Heart right ventricle (tissue), 16 donors: ENCODE data around the gene TOGARAM2. TPM values are rescaled to one million over a fixed set of nuclear protein-coding genes. Genes with fewer than 3 reads are reported as not detected.

Source experiments
- ATAC-seq, 8 donors: fragments of 200-7000 bp; cut with Tn5 transposase; one replicate each; pipeline ENCODE4 v1.9.1; 2020; ENCODE audit warnings: mild to moderate bottlenecking in 8 of 8, moderate library complexity in 8 of 8, moderate number of reproducible peaks in 1 of 8
- DNase-seq, 2 donors: peaks; one replicate each; pipeline ENCODE4 v3.0.0-alpha.2; 2020
- H3K27ac ChIP-seq, 10 donors: fragments of 200-600 bp; sonication (generic) in 2 of 10; one replicate each; pipeline versions ENCODE4 v1.5.0 to v1.8.0; 2020 to 2022; ENCODE audit warnings: mild to moderate bottlenecking in 3 of 10
- H3K27me3 ChIP-seq, 7 donors: fragments of 200-600 bp; one replicate each; pipeline ENCODE4 v1.8.0; 2021 to 2022; ENCODE audit warnings: mild to moderate bottlenecking in 2 of 7
- H3K36me3 ChIP-seq, 9 donors: fragments of 200-600 bp; sonication (generic) in 1 of 9; one replicate each; pipeline versions ENCODE4 v1.5.0 to v1.8.0; 2020 to 2022; ENCODE audit warnings: mild to moderate bottlenecking in 2 of 9
- H3K4me1 ChIP-seq, 9 donors: fragments of 200-600 bp; sonication (generic) in 1 of 9; one replicate each; pipeline versions ENCODE4 v1.5.0 to v1.8.0; 2020 to 2022; ENCODE audit warnings: mild to moderate bottlenecking in 4 of 9
- H3K4me3 ChIP-seq, 10 donors: fragments of 200-600 bp; sonication (generic) in 2 of 10; one replicate each; pipeline versions ENCODE4 v1.5.0 to v1.8.0; 2020 to 2022; ENCODE audit warnings: mild to moderate bottlenecking in 7 of 10, moderate library complexity in 2 of 10
- H3K9me3 ChIP-seq, 11 donors: fragments of 200-600 bp in 10 of 11; sonication (generic) in 2 of 11; one replicate each; pipeline versions ENCODE4 v1.5.0 to v1.8.0; 2013 to 2022; ENCODE audit warnings: mild to moderate bottlenecking in 2 of 11, control low read depth in 1 of 11, moderate library complexity in 1 of 11
- WGBS, 2 donors: extraction: QIAGEN DNeasy Blood & Tissue Kit; methylation state at CpG; one replicate each; pipeline ENCODE4 v1.1.7; 2013; ENCODE audit warnings: inconsistent platforms in 1 of 2; 5-methylcytosine and 5-hydroxymethylcytosine counted together
- intact Hi-C, 10 donors: fragments of 100-400 bp; cut with DNase I; formaldehyde crosslinking; loops; one replicate each; pipeline versions ENCODE4 v1.11.1 to v1.14.2; 2022
- polyA plus RNA-seq, 2 donors: library from polyadenylated mRNA; stranded (reverse); fragments of 200-250 nt; gene quantifications; one replicate each; pipeline ENCODE4 v1.2.3, GENCODE V29; 2013
- total RNA-seq, 10 donors: library from RNA; stranded (reverse); fragmentation: NEBNext Ultra II Directional in 3 of 10; extraction: Animal tissue kit (Norgen Biotek cat#: 25700) in 3 of 10; gene quantifications; one replicate each; pipeline versions ENCODE4 v1.2.1 to v1.2.4, GENCODE V29; 2021 to 2023
- TF ChIP-seq, protein P1 (sequence below), 9 donors: fragments of 200-600 bp; sonication (generic) in 2 of 9; IDR thresholded peaks; one replicate each; pipeline versions ENCODE4 v1.5.0 to v1.8.0; 2021 to 2022; ENCODE audit warnings: antibody characterized with exemption in 9 of 9, mild to moderate bottlenecking in 5 of 9, moderate library complexity in 1 of 9
- donor health status: Arrhythmogenic right ventricular cardiomyopathy.
- donor health status: ischemic (EF 13 %, LVEDD 7.1; RV severe dilation, severe dysfunction).
- donor health status: healthy with polysubstance abuse.
- donor health status: DM: no; HTN: yes; CAD: no.
- donor health status: DM: no; HTN: no; CAD: no.
- donor health status: ischemic (EF 25% LVEDD 6.9; RV normal size, moderate dysfunction).
- donor health status: ischemic (EF 25% LVEDD 5.7; RV mildly dilated, moderate dysfunction).
- donor health status: healthy.
- donor health status: DM: yes; HTN: yes; CAD: no.
- donor health status: Ischemic cardiomyopathy.
- donor health status: ischemic (EF 35%, LVEDD 5.7; RV mildly dilated, moderate dysfunction).
- donor health status: nonischemic (EF 11% LVEDD 7.7; RV severe dilation, severe dysfunction).
- donor health status: DM: yes; HTN: yes; CAD: no.
- donor health status: PGD.
- donor health status: ischemic (EF 29% LVEDD 5.4; RV normal size, mild dysfunction).
- donor health status: nonischemic (EF 23%, LVEDD 6.1; RV moderate dilation, normal function).

TOGARAM2 gene
- total and polyA plus RNA-seq, 12 donors, result 1.4 to 68.3 (median 14.6) TPM

DNA sequence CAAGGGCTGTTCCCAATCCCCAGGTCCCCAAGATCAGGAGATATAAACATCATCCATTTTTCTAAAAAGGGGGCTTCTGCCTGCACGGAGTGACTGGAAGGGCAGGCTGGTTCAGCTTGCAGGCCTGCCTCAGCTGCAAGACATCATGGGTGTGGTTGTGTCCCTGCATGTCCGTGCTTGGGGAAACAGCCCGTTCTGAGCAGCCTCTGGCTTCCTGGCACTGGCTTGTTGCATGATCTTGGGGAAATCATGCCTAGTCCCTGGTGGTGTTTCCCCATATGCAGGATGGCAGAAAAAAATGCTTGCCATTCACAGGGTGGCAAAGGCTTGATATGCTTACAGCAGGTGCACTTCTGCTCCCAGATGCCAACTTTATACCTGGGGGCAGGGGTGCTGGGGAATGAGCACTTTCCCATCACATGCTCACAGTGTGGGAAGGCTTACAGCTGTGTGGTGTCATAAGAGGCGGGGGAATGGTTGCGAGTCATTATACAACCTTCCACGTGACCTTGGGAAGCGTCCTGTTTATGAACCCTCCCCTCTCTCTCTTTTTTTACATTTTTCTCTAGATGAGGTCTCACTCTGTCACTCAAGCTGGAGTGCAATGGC lies 86.0 kb downstream of the TOGARAM2 start:
- Histone ChIP-seq H3K36me3 (no peaks in the 10 kb centered on the region), H3K4me3 (no peak overlapping the region), H3K27ac (no peak overlapping the region), H3K4me1 (peaks cover 0 to 21% (median 7%) of the 10 kb centered on the region in 9 donors), H3K27me3 (peaks cover 0 to 7% (median 0%) of the 10 kb centered on the region in 7 donors), H3K9me3 (no peaks in the 10 kb centered on the region)
- TF ChIP-seq, protein P1, sequence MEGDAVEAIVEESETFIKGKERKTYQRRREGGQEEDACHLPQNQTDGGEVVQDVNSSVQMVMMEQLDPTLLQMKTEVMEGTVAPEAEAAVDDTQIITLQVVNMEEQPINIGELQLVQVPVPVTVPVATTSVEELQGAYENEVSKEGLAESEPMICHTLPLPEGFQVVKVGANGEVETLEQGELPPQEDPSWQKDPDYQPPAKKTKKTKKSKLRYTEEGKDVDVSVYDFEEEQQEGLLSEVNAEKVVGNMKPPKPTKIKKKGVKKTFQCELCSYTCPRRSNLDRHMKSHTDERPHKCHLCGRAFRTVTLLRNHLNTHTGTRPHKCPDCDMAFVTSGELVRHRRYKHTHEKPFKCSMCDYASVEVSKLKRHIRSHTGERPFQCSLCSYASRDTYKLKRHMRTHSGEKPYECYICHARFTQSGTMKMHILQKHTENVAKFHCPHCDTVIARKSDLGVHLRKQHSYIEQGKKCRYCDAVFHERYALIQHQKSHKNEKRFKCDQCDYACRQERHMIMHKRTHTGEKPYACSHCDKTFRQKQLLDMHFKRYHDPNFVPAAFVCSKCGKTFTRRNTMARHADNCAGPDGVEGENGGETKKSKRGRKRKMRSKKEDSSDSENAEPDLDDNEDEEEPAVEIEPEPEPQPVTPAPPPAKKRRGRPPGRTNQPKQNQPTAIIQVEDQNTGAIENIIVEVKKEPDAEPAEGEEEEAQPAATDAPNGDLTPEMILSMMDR (IDR thresholded peaks at IDR 0.05), result no peak
- WGBS, 2 donors, result 65 to 73% methylated on average over 7 of the region's 7 CpGs
- no peak for ATAC-seq
- intact Hi-C loops, result loop anchor here in 1 of 10 donors (5.0 kb wide), 1 partner anchor 50 kb away; the partner anchor contains the start of gene CLIP4
- DNase-seq, result no peak

DNA sequence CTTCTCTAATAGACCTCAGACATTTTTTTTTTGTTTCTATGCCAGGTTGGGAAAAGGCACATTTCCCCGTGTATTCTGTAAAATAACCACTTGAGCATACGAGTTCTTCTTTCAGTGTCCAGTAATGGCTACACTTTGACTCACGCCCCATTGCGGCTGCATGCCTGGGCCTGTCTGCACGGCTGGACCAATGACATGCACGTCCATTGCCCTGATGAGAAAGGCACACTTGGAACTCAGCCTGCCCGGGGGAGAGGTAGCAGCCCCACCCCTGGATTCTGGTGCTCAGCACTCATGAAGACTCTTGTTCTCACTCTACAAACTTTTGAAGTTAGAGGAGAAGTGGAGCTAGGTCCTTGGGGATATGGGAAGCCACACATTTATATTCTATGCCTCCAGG lies 87.4 kb downstream of the TOGARAM2 start:
- DNase-seq, result no peak
- no peaks in the 10 kb centered on the region for H3K9me3 ChIP-seq
- H3K4me3 ChIP-seq, result no peak overlapping the region
- no peaks in the 10 kb centered on the region for H3K36me3 ChIP-seq
- no peak for ATAC-seq
- peaks cover 0 to 7% (median 0%) of the 10 kb centered on the region in 7 donors for H3K27me3 ChIP-seq
- intact Hi-C loops, result loop anchor here in 1 of 10 donors (5.0 kb wide), 1 partner anchor 49 kb away; the partner anchor contains the start of gene CLIP4
- WGBS, 2 donors, result 79 to 81% methylated on average over 7 of the region's 7 CpGs
- no peak overlapping the region for H3K27ac ChIP-seq
- peaks cover 0 to 15% (median 6%) of the 10 kb centered on the region in 9 donors for H3K4me1 ChIP-seq
- TF ChIP-seq, protein P1 (IDR thresholded peaks at IDR 0.05), result no peak

DNA sequence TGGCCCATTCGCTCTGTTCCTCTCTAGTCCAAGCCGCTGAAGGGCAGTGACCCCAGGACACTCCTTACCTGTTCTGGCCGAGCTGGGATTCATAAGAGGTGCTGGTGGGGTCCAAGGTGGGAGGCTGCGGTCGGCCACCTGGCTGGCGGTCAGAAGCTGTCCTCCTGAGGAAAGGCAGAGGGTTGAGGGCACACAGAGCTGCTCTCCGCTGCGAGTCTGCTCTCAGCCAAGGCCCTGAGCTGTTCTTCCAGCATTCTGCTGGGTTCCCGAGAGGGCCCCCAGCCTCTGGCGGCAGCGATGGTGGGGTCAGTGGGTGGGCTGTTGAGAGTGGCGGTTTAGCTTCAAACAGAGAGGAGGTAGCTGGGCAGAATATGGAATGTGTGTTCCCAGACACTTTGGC lies 89.4 kb downstream of the TOGARAM2 start:
- H3K9me3 ChIP-seq, result no peaks in the 10 kb centered on the region
- no peak overlapping the region for H3K4me3 ChIP-seq
- no peaks in the 10 kb centered on the region for H3K36me3 ChIP-seq
- intact Hi-C loops, result no loop called here
- ATAC-seq, result no peak
- TF ChIP-seq, protein P1 (IDR thresholded peaks at IDR 0.05), result no peak
- WGBS, 2 donors, result 75 to 81% methylated on average over 12 of the region's 12 CpGs
- H3K27ac ChIP-seq, result no peak overlapping the region
- H3K4me1 ChIP-seq, result peaks cover 0 to 15% (median 6%) of the 10 kb centered on the region in 9 donors
- peaks cover 0 to 7% (median 0%) of the 10 kb centered on the region in 7 donors for H3K27me3 ChIP-seq
- DNase-seq, result no peak

DNA sequence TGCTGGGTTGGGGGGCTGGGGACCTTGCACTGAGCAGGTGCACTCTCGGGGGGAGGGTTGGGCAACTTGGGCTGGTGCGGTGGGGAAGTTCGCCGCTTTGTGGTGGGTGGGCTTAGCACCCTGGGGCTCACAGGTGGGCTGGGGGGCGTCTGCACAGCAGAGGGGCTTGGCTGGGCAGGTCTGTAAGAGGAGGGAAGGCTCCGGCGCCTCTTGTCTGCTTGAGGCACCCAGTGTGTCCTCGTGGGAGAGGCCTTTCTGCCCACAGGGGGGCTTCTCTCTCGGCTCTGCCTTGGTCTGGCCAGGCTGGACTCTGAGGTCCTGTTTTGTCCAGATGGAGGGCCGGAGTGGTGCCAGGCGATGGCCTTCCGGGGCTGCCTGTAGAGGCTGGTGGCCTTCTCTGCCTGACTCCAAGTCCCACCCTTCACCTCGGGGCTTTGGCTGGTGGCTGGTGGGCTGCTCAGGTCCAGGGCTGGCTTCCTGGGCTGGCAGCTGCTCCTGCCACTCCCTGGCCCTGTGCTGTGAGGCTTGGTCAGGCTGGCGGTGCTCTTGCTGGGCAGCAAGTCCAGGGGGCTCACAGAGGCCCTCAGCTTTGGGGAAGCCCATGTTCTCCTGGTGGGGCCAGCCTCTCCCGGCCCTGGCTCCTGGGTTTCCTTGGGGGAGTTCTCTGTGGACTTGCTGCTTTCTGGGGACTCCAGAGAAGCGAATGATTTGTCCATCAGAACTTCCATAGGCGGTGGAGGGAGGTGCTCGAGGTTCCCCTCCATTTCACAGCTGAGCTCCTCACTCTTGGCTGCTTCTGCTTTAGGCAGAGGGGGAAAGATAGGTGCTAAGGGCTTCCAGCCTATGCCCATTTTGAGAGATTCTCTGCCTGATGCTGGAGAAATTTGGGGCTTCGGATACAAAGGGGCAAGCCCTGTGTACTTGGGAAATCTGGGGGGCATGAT lies 90.2 kb downstream of the TOGARAM2 start:
- Histone ChIP-seq H3K27me3 (peaks cover 0 to 7% (median 0%) of the 10 kb centered on the region in 7 donors), H3K4me1 (peaks cover 0 to 14% (median 6%) of the 10 kb centered on the region in 9 donors), H3K36me3 (no peaks in the 10 kb centered on the region), H3K9me3 (no peaks in the 10 kb centered on the region), H3K27ac (no peak overlapping the region), H3K4me3 (no peak overlapping the region)
- DNase-seq, result no peak
- TF ChIP-seq, protein P1 (IDR thresholded peaks at IDR 0.05), result no peak
- peak in 1 of 8 donors; percentile 15 for ATAC-seq
- intact Hi-C loops, result no loop called here
- 85 to 88% methylated on average over 19 of the region's 19 CpGs for WGBS, 2 donors
